T-helper 2 cell (primary cell): ENCODE results near the gene XRCC1.
"Not testable (repeated sequence)": the region's sequence is repeated elsewhere in the genome, so short reads cannot be mapped to it uniquely, and the experiment has no call there.

Source experiments
- DNase-seq, 5 experiments: peaks; one replicate each; pipeline versions ENCODE4 v3.0.0 to v3.0.0-alpha.2; 2012 to 2022

The XRCC1 gene

GRCh38 chr19:43600326-43600725 is 25.0 kb upstream of the XRCC1 start:
- not testable (repeated sequence) for DNase-seq

- DNase-seq = no peak
Observed at GRCh38 chr19:43599635-43600295, 24.4 kb upstream of the XRCC1 start.

GRCh38 chr19:43598445-43599240 is 23.3 kb upstream of the XRCC1 start:
- no peak for DNase-seq

- no peak for DNase-seq
Observed at GRCh38 chr19:43597876-43598275, 22.5 kb upstream of the XRCC1 start.

GRCh38 chr19:43596842-43597461 is 21.6 kb upstream of the XRCC1 start:
- no peak for DNase-seq

GRCh38 chr19:43595999-43596841 is 20.9 kb upstream of the XRCC1 start, which contains the start of the genes IRGQ and ZNF576:
TSS of gene IRGQ (minus strand) at chr19:43596134. CDS start at chr19:43595338, 796 bp downstream.
TSS of gene ZNF576 (plus strand) at chr19:43596595. CDS start at chr19:43597109, 514 bp downstream.
- peak; percentile 98 to 100 (median 99) for DNase-seq

GRCh38 chr19:43595605-43595998 is 20.3 kb upstream of the XRCC1 start:
- DNase-seq = no peak

GRCh38 chr19:43594710-43595604 is 19.6 kb upstream of the XRCC1 start:
- peak; percentile 48 to 89 (median 61) for DNase-seq

- DNase-seq = no peak
Observed at GRCh38 chr19:43594081-43594697, 18.9 kb upstream of the XRCC1 start.

- DNase-seq = no peak
Observed at GRCh38 chr19:43592800-43593350, 17.5 kb upstream of the XRCC1 start.

- no peak for DNase-seq
Observed at GRCh38 chr19:43591904-43592772, 16.8 kb upstream of the XRCC1 start.

- no peak for DNase-seq
Observed at GRCh38 chr19:43589678-43590077, 14.4 kb upstream of the XRCC1 start.

- DNase-seq = no peak
Observed at GRCh38 chr19:43589277-43589676, 13.9 kb upstream of the XRCC1 start.

- DNase-seq = not testable (repeated sequence)
Observed at GRCh38 chr19:43587029-43587428, 11.7 kb upstream of the XRCC1 start.

GRCh38 chr19:43586346-43586745 is 11.0 kb upstream of the XRCC1 start:
- DNase-seq = no peak

- DNase-seq = no peak
Observed at GRCh38 chr19:43584484-43584883, 9.2 kb upstream of the XRCC1 start.

- DNase-seq = no peak
Observed at GRCh38 chr19:43582495-43582894, 7.2 kb upstream of the XRCC1 start.

- DNase-seq = no peak
Observed at GRCh38 chr19:43581467-43581866, 6.1 kb upstream of the XRCC1 start.

- no peak for DNase-seq
Observed at GRCh38 chr19:43578787-43579186, 3.5 kb upstream of the XRCC1 start.
